Fibroblast of skin of right biceps (primary cell): ENCODE data around the gene DPYSL4.
A peak's percentile ranks its signal among the peaks of the same experiment; 100 is the strongest.

Experiments
- DNase-seq: peaks from one replicate; pipeline ENCODE4 v3.0.0-alpha.2; 2013

Gene DPYSL4

DNA sequence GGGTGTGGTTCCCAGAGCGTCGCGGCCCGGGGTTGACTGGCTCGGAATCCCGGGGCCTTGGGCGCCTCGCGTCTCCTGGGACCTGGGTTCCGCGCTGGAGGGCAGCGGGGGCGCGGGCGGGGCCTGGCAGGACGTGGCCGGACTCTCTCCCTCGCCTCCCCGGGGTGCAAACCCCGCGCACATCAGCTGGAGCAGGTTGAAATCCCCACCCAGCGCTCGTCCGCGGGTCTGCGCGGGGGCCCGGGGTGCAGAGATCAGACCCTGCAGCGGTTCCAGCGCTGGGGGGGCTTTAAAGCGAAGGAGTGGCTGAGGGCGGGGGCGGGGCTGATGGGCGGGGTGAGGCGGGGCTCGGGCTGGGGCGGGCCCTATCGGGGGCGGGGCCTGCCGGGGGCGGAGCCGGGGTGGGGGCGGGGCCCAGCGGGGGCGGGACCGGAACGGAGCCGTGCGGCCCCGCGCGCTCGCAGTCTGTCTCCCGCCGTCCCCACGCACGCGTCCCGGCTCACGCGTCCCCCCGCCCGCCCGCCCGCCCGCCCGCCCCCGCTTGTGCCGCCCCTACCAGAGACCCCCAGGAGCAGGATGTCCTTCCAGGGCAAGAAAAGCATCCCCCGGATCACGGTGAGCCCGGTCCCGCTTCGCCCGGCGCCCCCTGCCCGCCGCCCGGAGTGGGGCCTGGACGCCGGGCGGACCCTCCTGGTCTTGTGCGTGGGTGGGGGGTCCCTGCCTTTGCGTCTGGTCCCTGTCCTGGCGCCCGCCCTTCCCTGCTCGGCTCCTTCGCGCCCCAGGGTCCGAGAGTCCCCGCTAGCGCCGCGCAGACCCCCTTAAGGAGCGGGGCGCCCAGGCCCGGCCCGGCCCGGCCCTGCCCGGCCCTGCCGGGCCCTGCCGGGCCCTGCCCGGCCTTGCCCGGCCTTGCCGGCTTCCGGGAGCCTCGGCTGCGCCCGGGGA lies at the start of gene DPYSL4:
DPYSL4 (plus strand) TSS at position 461 of the 942 bp plus-strand sequence; CDS start at position 577, 116 bp downstream.
- peak; percentile 35 for DNase-seq

DNA sequence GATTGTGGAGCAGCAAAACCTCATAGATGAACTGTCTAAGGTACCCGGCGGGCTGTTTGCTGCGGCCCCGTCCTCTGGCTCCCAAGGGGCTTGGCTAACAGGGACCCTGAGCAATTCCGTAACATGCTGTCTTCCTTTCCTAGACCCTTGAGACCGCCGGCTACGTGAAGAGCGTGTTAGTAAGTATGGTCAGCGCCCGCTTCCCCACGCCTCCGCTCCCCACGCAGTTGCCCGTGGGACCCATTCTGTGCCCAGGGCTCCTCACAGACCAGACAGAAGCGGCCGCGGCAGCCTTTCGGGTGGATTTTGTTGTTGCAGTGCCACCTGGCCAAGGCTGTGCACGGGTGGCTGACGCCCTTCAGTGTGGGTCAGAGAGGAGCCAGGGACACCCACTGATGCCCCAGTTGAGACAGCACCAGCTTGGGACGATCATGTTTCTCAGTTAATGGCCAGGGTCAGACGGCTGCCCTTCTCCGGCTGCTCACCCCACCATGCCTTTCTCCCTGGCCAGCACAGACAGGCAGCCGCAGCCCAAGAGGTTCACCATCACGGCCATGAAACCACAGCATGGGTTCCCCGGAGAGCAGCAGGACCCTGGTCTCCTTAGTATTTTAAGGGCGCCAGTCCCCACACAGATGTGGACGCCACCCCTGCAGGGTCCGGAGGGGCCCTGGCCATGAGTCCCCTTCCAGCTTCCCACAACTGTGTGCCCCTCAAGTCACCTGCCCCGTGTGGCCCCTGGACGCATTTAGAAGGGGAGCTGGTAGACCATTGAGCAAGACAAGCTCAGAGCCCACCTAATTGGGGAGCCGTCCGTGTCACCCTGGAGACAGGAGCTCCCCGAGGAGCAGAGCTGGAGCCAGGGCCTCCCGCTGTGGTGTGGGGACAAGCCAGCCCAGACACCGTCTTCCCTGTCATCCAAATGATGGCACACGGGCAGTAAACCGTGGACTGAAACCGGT lies 49.4 kb upstream of the DPYSL4 start:
- no peak for DNase-seq

- no peak for DNase-seq
Observed at GRCh38 chr10:132138133-132138532, 48.6 kb upstream of the DPYSL4 start.

- DNase-seq, result no peak
Observed at GRCh38 chr10:132138596-132138995, 48.2 kb upstream of the DPYSL4 start.

- DNase-seq, result no peak
Observed at GRCh38 chr10:132139526-132139925, 47.2 kb upstream of the DPYSL4 start.

GRCh38 chr10:132140167-132140925 lies 46.4 kb upstream of the DPYSL4 start:
- no peak for DNase-seq

- DNase-seq, result no peak
Observed at GRCh38 chr10:132141076-132141475, 45.7 kb upstream of the DPYSL4 start.

GRCh38 chr10:132141526-132142395 lies 45.0 kb upstream of the DPYSL4 start:
- no peak for DNase-seq

DNA sequence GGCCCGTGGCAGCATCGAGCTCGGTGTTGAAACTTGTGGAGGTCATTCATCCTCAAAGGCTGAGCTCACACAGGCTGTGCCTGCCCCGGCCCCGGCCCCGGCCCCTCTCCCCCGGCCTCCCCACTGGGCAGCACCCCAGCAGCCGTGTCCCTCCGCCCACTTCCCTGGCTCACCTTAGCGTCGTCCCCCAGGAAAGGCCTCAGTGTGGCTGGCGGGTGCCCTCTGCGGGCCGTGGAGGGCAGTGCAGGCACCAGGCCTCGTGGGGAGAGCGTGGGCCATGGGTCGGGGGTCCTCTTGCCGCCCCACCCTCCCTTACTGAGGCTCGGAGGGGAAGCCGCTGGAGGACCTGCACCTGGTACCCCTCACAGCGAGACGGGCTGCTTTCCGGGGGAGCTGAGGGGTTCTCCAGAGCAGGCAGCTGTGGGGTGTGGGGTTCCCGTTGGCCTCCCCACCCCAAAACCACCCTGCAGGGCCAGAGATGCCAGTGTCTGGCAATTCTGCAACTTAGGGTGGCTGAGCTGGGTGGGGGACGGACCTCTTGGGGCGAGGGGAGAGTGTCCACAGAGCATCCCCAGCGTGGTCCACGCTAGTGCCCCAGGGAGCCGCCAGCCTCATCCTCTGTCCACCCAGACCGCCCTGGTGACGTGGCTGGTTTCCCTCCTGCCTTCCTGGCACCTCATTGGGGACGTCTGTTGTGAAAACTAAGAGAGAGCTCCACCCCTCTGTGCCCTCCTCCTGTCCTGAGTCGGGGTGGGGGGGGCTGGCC lies 44.2 kb upstream of the DPYSL4 start:
- DNase-seq, result peak; percentile 5

DNA sequence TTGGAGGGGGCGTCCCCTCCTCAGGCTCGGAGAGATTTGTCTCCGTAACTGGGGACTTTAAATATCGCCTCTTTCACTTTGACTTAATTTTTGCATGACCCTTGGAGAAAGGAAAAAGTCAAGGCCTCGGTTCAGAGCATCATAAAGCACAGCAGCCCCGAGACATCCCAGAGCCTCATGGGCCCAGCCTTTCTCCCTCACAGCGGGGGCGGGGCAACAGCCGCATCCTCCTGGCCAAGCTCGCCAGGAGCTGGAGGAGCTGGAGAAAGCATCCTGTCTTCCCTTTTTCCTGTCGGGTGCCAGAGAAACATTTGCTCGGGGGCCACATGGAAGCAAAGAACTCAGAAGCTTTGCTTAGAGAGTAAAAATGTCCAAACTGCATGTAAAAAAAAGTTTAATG lies 43.6 kb upstream of the DPYSL4 start:
- DNase-seq, result no peak

- no peak for DNase-seq
Observed at GRCh38 chr10:132144086-132144485, 42.7 kb upstream of the DPYSL4 start.

GRCh38 chr10:132145002-132145401 lies 41.7 kb upstream of the DPYSL4 start:
- no peak for DNase-seq

- no peak for DNase-seq
Observed at GRCh38 chr10:132145521-132146185, 41.1 kb upstream of the DPYSL4 start.

- no peak for DNase-seq
Observed at GRCh38 chr10:132146271-132146671, 40.5 kb upstream of the DPYSL4 start.

DNA sequence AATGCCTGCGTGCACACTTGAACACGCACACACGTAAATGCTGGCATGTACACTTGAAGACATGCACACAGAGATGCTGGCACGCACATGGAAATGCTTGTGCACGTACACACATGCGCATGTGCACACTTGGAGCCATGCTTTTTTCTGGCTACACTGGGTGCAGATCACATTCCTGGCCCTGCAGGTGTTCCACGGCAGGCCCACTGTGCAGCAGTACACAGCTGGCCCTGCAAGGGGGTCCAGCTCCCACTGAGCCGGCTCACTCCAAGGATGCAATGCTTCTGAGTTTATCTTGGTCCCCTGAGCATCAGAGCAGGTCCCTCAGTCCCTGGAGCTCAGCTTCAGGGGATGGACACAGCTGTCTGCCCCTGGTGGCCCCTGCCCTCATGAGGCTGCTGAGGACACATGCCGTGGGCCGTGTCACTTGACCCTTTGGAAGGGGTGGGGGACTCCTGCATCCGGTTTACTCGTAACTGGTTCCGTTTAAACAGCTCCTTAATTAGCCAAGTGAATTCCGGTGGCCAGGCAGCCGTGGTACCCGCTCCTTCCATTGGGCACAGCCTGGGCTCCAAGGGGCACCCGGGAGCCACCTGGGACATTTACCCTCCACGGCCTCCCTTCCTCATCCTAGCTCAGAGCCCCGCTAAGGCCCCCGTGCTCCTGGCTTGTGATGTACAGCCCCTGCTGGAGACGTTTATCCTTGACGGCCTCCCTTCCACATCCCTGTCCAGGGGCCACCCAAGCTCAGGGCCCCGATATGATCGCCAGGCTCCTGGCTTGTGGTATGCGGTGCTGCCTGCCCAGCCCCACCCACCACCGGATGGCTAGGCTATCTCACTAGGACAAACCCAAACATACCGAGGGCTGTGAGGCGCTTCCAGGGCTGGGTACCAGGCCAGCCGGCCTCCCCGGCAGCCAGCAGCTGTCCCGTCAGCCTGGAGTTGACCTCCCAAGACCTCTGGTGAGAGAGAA lies 39.5 kb upstream of the DPYSL4 start:
- no peak for DNase-seq

DNA sequence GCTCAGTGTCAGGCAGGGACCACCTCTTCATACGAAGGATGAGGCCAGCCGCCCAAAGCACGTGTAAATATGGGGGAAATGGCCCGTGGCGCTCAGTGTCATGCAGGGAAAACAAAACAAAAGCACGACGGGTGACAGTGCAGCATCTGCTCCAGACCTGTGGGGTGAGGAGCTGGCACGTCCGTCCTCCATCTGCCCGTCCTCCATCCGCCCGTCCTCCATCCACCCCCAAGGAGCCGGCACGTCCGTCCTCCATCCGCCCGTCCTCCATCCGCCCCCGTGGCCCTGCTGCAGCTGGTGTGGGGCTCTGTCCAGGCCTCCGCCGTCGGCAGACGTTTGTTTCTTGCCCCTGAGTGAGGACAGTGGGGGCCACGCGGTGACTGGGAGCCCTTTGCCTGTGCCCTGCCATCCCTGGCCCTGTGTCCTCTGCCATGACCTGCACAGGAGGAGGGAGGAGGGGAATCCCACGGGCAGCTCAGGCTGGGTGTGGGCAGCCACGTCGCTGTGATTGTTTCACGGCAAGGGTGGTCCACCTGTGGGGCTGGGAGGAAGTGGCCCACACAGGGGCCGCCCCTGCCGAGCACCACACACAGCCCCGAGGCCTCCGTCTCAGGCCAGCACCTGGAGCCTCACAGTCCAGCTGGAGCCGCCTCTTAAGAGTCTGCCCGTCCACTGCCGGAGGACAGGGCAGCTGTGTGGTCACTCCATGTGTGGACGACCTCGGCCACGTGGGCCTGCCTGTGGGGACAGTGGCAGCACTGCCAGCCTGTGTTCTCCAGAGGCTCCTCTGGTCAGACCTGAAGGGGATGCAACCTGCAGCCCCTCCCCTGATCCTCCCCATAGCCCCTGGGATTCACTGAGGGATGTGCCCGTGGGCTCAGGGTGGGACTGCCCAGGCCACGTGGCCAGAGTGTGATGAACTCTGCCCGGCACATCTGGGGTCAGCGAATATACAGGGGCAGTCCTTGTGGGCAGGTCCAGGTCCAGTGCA lies 38.2 kb upstream of the DPYSL4 start:
- DNase-seq, result no peak

DNA sequence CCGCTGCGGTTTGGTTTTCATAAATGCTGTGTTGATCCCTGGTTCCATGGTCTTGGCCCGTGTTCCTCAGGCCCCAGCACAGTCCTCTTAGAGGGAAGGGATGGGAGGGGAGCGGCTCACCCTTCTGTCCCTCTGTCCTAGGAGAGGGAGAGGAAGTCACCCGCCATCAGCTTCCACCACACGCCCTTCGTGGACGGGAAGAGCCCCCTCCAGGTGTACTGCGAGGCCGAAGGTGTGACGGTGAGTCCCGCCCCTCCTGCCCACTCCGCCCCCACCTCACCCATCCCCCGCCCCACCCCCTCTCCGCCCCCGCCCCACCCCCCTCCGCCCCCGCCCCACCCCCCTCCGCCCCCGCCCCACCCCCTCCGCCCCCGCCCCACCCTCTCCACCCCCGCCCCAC lies 37.5 kb upstream of the DPYSL4 start:
- no peak for DNase-seq

GRCh38 chr10:132149917-132150316 lies 36.8 kb upstream of the DPYSL4 start:
- DNase-seq, result no peak
